ENCODE data around the gene CTBS. TPM values are rescaled to one million over a fixed set of nuclear protein-coding genes. Genes with fewer than 3 reads are reported as not detected.
"Not testable (repeated sequence)": the region's sequence is repeated elsewhere in the genome, so short reads cannot be mapped to it uniquely, and the experiment has no call there.

The CTBS gene
- total RNA-seq, 1 experiment from 2014 or later: 10.0 TPM

GRCh38 chr1:84508510-84508909, 65.7 kb downstream of the CTBS start:
- Histone ChIP-seq H3K4me1 (ENCODE audit: insufficient read depth, low read length, poor library complexity, severe bottlenecking) (peaks cover 9% of the 10 kb centered on the region), H3K27me3 (replicated peaks; ENCODE audit: insufficient read depth, low read depth, low read length, poor library complexity) (no peaks in the 10 kb centered on the region), H3K9me3 (ENCODE audit: low read depth, low read length, poor library complexity, severe bottlenecking) (peaks cover 8% of the 10 kb centered on the region), H3K27ac (ENCODE audit: low read depth, low read length, poor library complexity, severe bottlenecking) (no peak overlapping the region), H3K36me3 (ENCODE audit: insufficient read depth, low read length, poor library complexity, severe bottlenecking) (no peaks in the 10 kb centered on the region), H3K4me3 (ENCODE audit: low read depth, low read length, poor library complexity, severe bottlenecking) (no peak overlapping the region)
- DNase-seq (ENCODE audit: low spot score): no peak
- intact Hi-C loops (cut with micrococcal nuclease; ENCODE audit: unreplicated experiment): no loop called here
- TF ChIP-seq EZH2 (IDR thresholded peaks at IDR 0.05; ENCODE audit: borderline replicate concordance, low read depth, low read length, poor library complexity, severe bottlenecking) (no peak), CTCF (conservative IDR thresholded peaks at IDR 0.05; ENCODE audit: low read depth, low read length) (no peak)
- CTCF ChIA-PET: no interaction called here
- POLR2A ChIA-PET (ENCODE audit: low non-redundant PET): no interaction called here
- no TSS peak for BruUV-seq (replicated peaks)

DNA sequence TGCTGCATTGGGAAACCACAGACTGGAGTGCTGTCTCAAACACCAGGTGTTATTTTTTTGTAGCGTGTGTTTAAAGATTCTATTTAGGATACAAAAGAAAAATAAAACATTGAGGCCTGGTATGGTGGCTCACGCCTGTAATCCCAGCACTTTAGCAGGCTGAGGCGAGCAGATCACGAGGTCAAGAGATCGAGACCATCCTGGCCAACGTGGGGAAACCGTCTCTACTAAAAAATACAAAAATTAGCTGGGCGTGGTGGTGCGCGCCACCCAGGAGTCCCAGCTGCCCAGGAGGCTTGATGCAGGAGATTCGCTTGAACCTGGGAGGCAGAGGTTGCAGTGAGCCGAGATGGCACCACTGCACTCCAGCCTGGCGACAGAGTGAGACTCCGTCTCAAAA, 66.4 kb downstream of the CTBS start:
- intact Hi-C loops (cut with micrococcal nuclease; ENCODE audit: unreplicated experiment): loop anchor here (2.0 kb wide), 1 partner anchor 113 kb away; no protein-coding TSS in a partner anchor
- H3K36me3 ChIP-seq (ENCODE audit: insufficient read depth, low read length, poor library complexity, severe bottlenecking); H3K27me3 ChIP-seq (replicated peaks; ENCODE audit: insufficient read depth, low read depth, low read length, poor library complexity); DNase-seq (ENCODE audit: low spot score); CTCF ChIA-PET; H3K4me3 ChIP-seq (ENCODE audit: low read depth, low read length, poor library complexity, severe bottlenecking); BruUV-seq (replicated peaks); POLR2A ChIA-PET (ENCODE audit: low non-redundant PET); H3K9me3 ChIP-seq (ENCODE audit: low read depth, low read length, poor library complexity, severe bottlenecking); H3K27ac ChIP-seq (ENCODE audit: low read depth, low read length, poor library complexity, severe bottlenecking): not testable (repeated sequence)
- H3K4me1 ChIP-seq (ENCODE audit: insufficient read depth, low read length, poor library complexity, severe bottlenecking): peaks cover 16% of the 10 kb centered on the region

GRCh38 chr1:84506729-84507453, 67.3 kb downstream of the CTBS start:
- intact Hi-C loops (cut with micrococcal nuclease; ENCODE audit: unreplicated experiment): loop anchor here (2.0 kb wide), 1 partner anchor 114 kb away; no protein-coding TSS in a partner anchor
- Histone ChIP-seq H3K27ac (ENCODE audit: low read depth, low read length, poor library complexity, severe bottlenecking) (peak overlapping the region; percentile 92), H3K9me3 (ENCODE audit: low read depth, low read length, poor library complexity, severe bottlenecking) (peaks cover 8% of the 10 kb centered on the region), H3K27me3 (replicated peaks; ENCODE audit: insufficient read depth, low read depth, low read length, poor library complexity) (no peaks in the 10 kb centered on the region), H3K4me1 (ENCODE audit: insufficient read depth, low read length, poor library complexity, severe bottlenecking) (peaks cover 18% of the 10 kb centered on the region), H3K4me3 (ENCODE audit: low read depth, low read length, poor library complexity, severe bottlenecking) (peak overlapping the region; percentile 80), H3K36me3 (ENCODE audit: insufficient read depth, low read length, poor library complexity, severe bottlenecking) (no peaks in the 10 kb centered on the region)
- DNase-seq (ENCODE audit: low spot score): no peak
- TF ChIP-seq CTCF (conservative IDR thresholded peaks at IDR 0.05; ENCODE audit: low read depth, low read length): no peak
- TF ChIP-seq EZH2 (IDR thresholded peaks at IDR 0.05; ENCODE audit: borderline replicate concordance, low read depth, low read length, poor library complexity, severe bottlenecking): no peak
- ChIA-PET CTCF (no interaction called here), POLR2A (ENCODE audit: low non-redundant PET) (interaction anchor here (0.5 kb wide), 1 partner anchor 20 kb away, joined by 3 read pairs; no protein-coding TSS in a partner anchor)
- BruUV-seq (replicated peaks): TSS peak; percentile 59

Data from A673 (cell line).